Measurements from ENCODE around the gene GSTK1.
A peak's percentile ranks its signal among the peaks of the same experiment; 100 is the strongest.

DNA sequence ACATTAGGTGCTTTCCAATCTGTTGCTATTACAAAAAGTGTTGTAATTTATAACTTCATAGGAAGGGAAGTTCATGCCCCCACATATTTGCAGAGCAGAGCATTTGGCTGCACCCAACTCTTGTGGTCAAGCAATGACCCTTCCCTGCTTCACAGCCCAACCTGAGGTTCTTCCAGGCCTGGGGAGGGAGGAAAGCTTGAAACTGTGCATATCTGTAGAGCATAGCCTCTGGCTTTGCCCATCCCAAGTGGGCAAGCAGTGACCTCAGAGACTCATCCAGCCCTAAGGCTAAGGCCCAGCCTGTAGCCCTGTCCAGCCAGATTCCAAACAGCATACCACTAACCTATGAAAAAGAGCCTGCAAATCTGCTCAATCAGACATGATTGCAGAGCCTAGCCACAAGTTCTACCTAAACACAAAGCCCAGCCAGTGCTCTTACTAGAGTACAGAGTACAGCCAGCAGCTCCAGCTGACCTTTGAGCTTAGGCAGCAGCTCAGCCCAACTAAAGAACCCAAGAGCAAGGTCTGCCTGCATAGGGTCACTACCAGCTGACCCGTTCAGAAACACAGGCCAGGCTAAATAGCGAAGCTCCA is 14.4 kb upstream of the GSTK1 start:
- no peak for TF ChIP-seq CTCF (IDR thresholded peaks at IDR 0.05; ENCODE audit: low read depth, low read length, missing input control)
- TF ChIP-seq, protein P1, sequence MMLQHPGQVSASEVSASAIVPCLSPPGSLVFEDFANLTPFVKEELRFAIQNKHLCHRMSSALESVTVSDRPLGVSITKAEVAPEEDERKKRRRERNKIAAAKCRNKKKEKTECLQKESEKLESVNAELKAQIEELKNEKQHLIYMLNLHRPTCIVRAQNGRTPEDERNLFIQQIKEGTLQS (IDR thresholded peaks at IDR 0.05), result peak; percentile 35
- TF ChIP-seq JUND (IDR thresholded peaks at IDR 0.05), result peak; percentile 69 to 88
- peak; percentile 48 to 67 for TF ChIP-seq RAD21 (IDR thresholded peaks at IDR 0.05)
- TF ChIP-seq, protein P2, sequence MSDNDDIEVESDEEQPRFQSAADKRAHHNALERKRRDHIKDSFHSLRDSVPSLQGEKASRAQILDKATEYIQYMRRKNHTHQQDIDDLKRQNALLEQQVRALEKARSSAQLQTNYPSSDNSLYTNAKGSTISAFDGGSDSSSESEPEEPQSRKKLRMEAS (IDR thresholded peaks at IDR 0.05), result peak; percentile 91
- TF ChIP-seq, protein P3, sequence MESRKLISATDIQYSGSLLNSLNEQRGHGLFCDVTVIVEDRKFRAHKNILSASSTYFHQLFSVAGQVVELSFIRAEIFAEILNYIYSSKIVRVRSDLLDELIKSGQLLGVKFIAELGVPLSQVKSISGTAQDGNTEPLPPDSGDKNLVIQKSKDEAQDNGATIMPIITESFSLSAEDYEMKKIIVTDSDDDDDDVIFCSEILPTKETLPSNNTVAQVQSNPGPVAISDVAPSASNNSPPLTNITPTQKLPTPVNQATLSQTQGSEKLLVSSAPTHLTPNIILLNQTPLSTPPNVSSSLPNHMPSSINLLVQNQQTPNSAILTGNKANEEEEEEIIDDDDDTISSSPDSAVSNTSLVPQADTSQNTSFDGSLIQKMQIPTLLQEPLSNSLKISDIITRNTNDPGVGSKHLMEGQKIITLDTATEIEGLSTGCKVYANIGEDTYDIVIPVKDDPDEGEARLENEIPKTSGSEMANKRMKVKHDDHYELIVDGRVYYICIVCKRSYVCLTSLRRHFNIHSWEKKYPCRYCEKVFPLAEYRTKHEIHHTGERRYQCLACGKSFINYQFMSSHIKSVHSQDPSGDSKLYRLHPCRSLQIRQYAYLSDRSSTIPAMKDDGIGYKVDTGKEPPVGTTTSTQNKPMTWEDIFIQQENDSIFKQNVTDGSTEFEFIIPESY (IDR thresholded peaks at IDR 0.05), result no peak
- TF ChIP-seq REST (IDR thresholded peaks at IDR 0.05), result peak; percentile 84
